Stimulated activated CD4-positive, alpha-beta T cell treated with anti-CD3 and anti-CD28 coated beads, Interleukin-12 subunit alpha, Interleukin-12 subunit beta, amount 100 ng/mL, for 24 hours (primary cell): Measurements from ENCODE around the gene PCGF2.

Experiments
- DNase-seq, 2 experiments: peaks; one replicate each; pipeline ENCODE4 v3.0.0-alpha.2; 2020; ENCODE audit warnings: low read depth in 2 of 2

The PCGF2 gene

GRCh38 chr17:38703742-38704605, 44.2 kb downstream of the PCGF2 start:
- DNase-seq: peak; percentile 76 to 92

- peak in 1 of 2 experiments; percentile 28 for DNase-seq
Measured at GRCh38 chr17:38702916-38703741, 45.0 kb downstream of the PCGF2 start.

GRCh38 chr17:38702166-38702915, 45.8 kb downstream of the PCGF2 start:
- peak; percentile 69 to 74 for DNase-seq

- DNase-seq: peak; percentile 74 to 83
Measured at GRCh38 chr17:38701504-38702165, 46.5 kb downstream of the PCGF2 start.

- no peak for DNase-seq
Measured at GRCh38 chr17:38698760-38699159, 49.4 kb downstream of the PCGF2 start.

- no peak for DNase-seq
Measured at GRCh38 chr17:38697061-38697820, 50.9 kb downstream of the PCGF2 start.

GRCh38 chr17:38693700-38694329, 54.3 kb downstream of the PCGF2 start:
- DNase-seq: no peak

- DNase-seq: no peak
Measured at GRCh38 chr17:38691154-38691553, 57.0 kb downstream of the PCGF2 start.

- DNase-seq: no peak
Measured at GRCh38 chr17:38690386-38690785, 57.8 kb downstream of the PCGF2 start.

- no peak for DNase-seq
Measured at GRCh38 chr17:38687286-38687685, 60.9 kb downstream of the PCGF2 start.

GRCh38 chr17:38685491-38685890, 62.6 kb downstream of the PCGF2 start:
- DNase-seq: no peak
